Endodermal cell (in vitro differentiated cells): ENCODE measurements around the gene NIN. TPM values are rescaled to one million over a fixed set of nuclear protein-coding genes. Genes with fewer than 3 reads are reported as not detected.

Experiments used
- DNase-seq: peaks from one replicate; pipeline ENCODE4 v3.0.0-alpha.2; 2017
- H3K27ac ChIP-seq: 2 replicates; pipeline ENCODE4 v1.5.1; 2013; ENCODE audit warnings: mild to moderate bottlenecking, low read depth, low read length, moderate library complexity
- H3K27me3 ChIP-seq: 2 replicates; pipeline ENCODE4 v1.6.1; 2013; ENCODE audit warnings: mild to moderate bottlenecking, low read length, moderate library complexity; ENCODE audit not compliant: insufficient read depth, control insufficient read depth, poor library complexity, severe bottlenecking
- H3K36me3 ChIP-seq: 2 replicates; pipeline ENCODE4 v1.7.0; 2013; ENCODE audit warnings: mild to moderate bottlenecking, low read length, moderate library complexity; ENCODE audit not compliant: control insufficient read depth, insufficient read depth
- H3K4me1 ChIP-seq: one replicate; pipeline ENCODE4 v1.7.0; 2013; ENCODE audit warnings: low read length; ENCODE audit not compliant: control insufficient read depth, insufficient read depth
- H3K4me3 ChIP-seq: 2 replicates; pipeline ENCODE4 v1.5.1; 2013; ENCODE audit warnings: mild to moderate bottlenecking, low read length, moderate library complexity
- H3K9ac ChIP-seq: 2 replicates; pipeline ENCODE4 v1.6.1; 2013; ENCODE audit warnings: mild to moderate bottlenecking, low read length, moderate library complexity; ENCODE audit not compliant: poor library complexity, severe bottlenecking; ENCODE audit errors: extremely low read depth
- H3K9me3 ChIP-seq: 2 replicates; pipeline ENCODE4 v1.6.1; 2013; ENCODE audit warnings: mild to moderate bottlenecking, low read length, moderate library complexity; ENCODE audit not compliant: control insufficient read depth
- H3K27ac Mint-ChIP-seq: 2 replicates; pipeline ENCODE4 v1.8.0; 2020; ENCODE audit warnings: mixed read lengths
- H3K27me3 Mint-ChIP-seq: 2 replicates; pipeline ENCODE4 v1.8.0; 2021; ENCODE audit warnings: mild to moderate bottlenecking, mixed read lengths; ENCODE audit not compliant: insufficient read depth
- H3K36me3 Mint-ChIP-seq: 2 replicates; pipeline ENCODE4 v1.8.0; 2020; ENCODE audit warnings: low read depth, mixed read lengths
- H3K4me1 Mint-ChIP-seq: 2 replicates; pipeline ENCODE4 v1.8.0; 2020; ENCODE audit warnings: mixed read lengths
- H3K4me3 Mint-ChIP-seq: 2 replicates; pipeline ENCODE4 v1.8.0; 2020; ENCODE audit warnings: mild to moderate bottlenecking, moderate library complexity, mixed read lengths
- H3K9me3 Mint-ChIP-seq: 2 replicates; pipeline ENCODE4 v1.8.0; 2020; ENCODE audit warnings: mild to moderate bottlenecking, mixed read lengths
- WGBS, 2 experiments: methylation state at CpG; one replicate each; pipeline versions ENCODE4 v1.1.5 to v1.1.7; 2013; ENCODE audit warnings: missing lambda C conversion rate in 2 of 2, mixed read lengths in 1 of 2; ENCODE audit not compliant: insufficient coverage in 1 of 2, insufficient read length in 1 of 2; 5-methylcytosine and 5-hydroxymethylcytosine counted together
- total RNA-seq, 2 donors: library from RNA; stranded (reverse); fragmentation: NEBNext Ultra II Directional in 1 of 2; extraction: Animal tissue kit (Norgen Biotek cat#: 25700) in 1 of 2; gene quantifications; 2 replicates in 1 of 2; 3 replicates in 1 of 2; pipeline ENCODE4 v1.2.1, GENCODE V29; 2021
- TF ChIP-seq, protein P1 (sequence below): fragments of 200-600 bp; sonication (generic); conservative IDR thresholded peaks from 2 replicates; pipeline ENCODE4 v1.5.0; 2021; ENCODE audit warnings: antibody characterized with exemption, mild to moderate bottlenecking

The NIN gene
- total RNA-seq, 2 donors from 2014 or later = 3.3 to 4.1 TPM

DNA sequence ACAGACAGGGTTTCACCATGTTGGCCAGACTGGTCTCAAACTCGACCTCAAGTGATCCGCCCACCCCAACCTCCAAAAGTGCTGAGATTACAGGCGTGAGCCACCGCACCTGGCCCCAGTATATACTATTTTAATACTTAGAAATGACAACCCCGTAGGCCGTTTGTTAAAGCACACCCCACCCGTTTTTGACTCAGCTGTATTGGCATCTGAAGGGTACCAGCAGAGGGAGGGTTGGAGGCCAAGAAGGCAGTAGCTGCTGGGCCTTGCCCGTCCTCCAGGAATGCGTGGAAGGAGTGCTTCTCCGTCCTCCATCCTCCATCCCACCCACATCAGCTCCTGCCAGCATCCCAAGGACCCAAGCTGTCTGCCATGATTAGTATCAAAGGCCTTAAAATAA, 6.3 kb upstream of the NIN start:
- Mint-ChIP-seq H3K9me3 (no peaks in the 10 kb centered on the region), H3K36me3 (no peaks in the 10 kb centered on the region), H3K27me3 (peaks cover 98% of the 10 kb centered on the region), H3K4me1 (peaks cover 2% of the 10 kb centered on the region), H3K27ac (no peak overlapping the region), H3K4me3 (no peak overlapping the region)
- Histone ChIP-seq H3K27me3 (peaks cover 96% of the 10 kb centered on the region), H3K36me3 (no peaks in the 10 kb centered on the region), H3K27ac (no peak overlapping the region), H3K9ac (no peak overlapping the region), H3K9me3 (no peaks in the 10 kb centered on the region), H3K4me1 (no peaks in the 10 kb centered on the region), H3K4me3 (no peak overlapping the region)
- no peak for DNase-seq
- WGBS, 2 experiments = 90% methylated on average over 5 to 10 of the region's 10 CpGs
- TF ChIP-seq, protein P1, sequence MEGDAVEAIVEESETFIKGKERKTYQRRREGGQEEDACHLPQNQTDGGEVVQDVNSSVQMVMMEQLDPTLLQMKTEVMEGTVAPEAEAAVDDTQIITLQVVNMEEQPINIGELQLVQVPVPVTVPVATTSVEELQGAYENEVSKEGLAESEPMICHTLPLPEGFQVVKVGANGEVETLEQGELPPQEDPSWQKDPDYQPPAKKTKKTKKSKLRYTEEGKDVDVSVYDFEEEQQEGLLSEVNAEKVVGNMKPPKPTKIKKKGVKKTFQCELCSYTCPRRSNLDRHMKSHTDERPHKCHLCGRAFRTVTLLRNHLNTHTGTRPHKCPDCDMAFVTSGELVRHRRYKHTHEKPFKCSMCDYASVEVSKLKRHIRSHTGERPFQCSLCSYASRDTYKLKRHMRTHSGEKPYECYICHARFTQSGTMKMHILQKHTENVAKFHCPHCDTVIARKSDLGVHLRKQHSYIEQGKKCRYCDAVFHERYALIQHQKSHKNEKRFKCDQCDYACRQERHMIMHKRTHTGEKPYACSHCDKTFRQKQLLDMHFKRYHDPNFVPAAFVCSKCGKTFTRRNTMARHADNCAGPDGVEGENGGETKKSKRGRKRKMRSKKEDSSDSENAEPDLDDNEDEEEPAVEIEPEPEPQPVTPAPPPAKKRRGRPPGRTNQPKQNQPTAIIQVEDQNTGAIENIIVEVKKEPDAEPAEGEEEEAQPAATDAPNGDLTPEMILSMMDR = no peak

DNA sequence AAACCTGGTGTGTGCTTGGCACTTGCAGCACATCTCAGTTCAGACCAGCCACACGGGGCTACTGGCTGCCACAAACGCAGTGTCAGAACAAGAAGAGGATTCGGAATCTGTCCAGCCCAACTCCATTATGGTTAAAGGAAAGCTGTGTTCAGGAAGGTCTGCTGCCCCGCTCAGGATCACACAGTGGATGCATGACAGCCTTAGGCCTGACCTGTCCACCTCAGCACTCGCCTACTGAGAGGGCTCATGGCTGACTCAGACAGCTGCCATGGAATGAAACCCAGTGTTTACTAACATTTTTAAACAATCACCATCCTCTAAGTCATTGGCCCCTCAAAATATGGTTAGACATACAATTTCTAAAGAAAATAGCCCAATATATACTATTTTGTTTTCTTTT, 5.6 kb upstream of the NIN start:
- H3K27me3 ChIP-seq = peaks cover 99% of the 10 kb centered on the region
- Mint-ChIP-seq H3K9me3 (no peaks in the 10 kb centered on the region), H3K36me3 (no peaks in the 10 kb centered on the region), H3K4me1 (peaks cover 7% of the 10 kb centered on the region), H3K27me3 (peaks cover 99% of the 10 kb centered on the region), H3K4me3 (no peak overlapping the region), H3K27ac (no peak overlapping the region)
- no peak overlapping the region for H3K4me3 ChIP-seq
- no peaks in the 10 kb centered on the region for H3K36me3 ChIP-seq
- H3K4me1 ChIP-seq = no peaks in the 10 kb centered on the region
- H3K9ac ChIP-seq = no peak overlapping the region
- no peak overlapping the region for H3K27ac ChIP-seq
- H3K9me3 ChIP-seq = no peaks in the 10 kb centered on the region
- WGBS, 2 experiments = 93 to 96% methylated on average over 4 to 5 of the region's 5 CpGs
- no peak for DNase-seq
- TF ChIP-seq, protein P1 = no peak

DNA sequence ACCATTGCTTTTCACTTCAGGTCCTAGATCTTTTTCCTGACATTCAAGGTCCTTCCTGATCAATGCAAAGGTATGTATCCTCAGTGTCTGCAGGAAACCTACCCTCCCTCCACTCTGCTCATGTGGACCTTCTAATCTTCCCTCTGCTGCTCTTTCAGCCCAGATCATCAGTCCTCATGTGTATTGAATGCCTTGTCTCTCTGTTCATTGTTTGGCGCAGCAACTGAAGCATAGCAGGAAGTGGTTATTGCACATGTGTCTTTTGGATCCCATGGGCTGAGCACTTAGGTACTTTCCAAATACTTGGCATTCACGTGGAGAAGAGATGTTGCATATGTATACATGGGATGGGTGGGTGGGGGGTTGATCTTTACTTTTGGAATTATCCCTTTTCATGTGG, 4.3 kb upstream of the NIN start:
- Mint-ChIP-seq H3K27ac (no peak overlapping the region), H3K27me3 (peaks cover 93% of the 10 kb centered on the region), H3K4me3 (no peak overlapping the region), H3K4me1 (peaks cover 10% of the 10 kb centered on the region), H3K36me3 (no peaks in the 10 kb centered on the region), H3K9me3 (no peaks in the 10 kb centered on the region)
- TF ChIP-seq, protein P1 = no peak
- Histone ChIP-seq H3K9me3 (no peaks in the 10 kb centered on the region), H3K9ac (no peak overlapping the region), H3K36me3 (no peaks in the 10 kb centered on the region), H3K4me3 (no peak overlapping the region), H3K27me3 (peaks cover 92% of the 10 kb centered on the region), H3K27ac (no peak overlapping the region), H3K4me1 (no peaks in the 10 kb centered on the region)
- 79 to 85% methylated on average over 2 of the region's 2 CpGs for WGBS, 2 experiments
- no peak for DNase-seq
